GM21381 (cell line): Measurements from ENCODE around the gene ITGAE.
A peak's percentile ranks its signal among the peaks of the same experiment; 100 is the strongest.
"Not testable (repeated sequence)": the region's sequence is repeated elsewhere in the genome, so short reads cannot be mapped to it uniquely, and the experiment has no call there.

Experiments used
- ATAC-seq: cut with Tn5 transposase; IDR thresholded peaks from one replicate; pipeline ENCODE4 v1.9.1; 2021; ENCODE audit warnings: mild to moderate bottlenecking, moderate library complexity; ENCODE audit not compliant: unreplicated experiment

The ITGAE gene

DNA sequence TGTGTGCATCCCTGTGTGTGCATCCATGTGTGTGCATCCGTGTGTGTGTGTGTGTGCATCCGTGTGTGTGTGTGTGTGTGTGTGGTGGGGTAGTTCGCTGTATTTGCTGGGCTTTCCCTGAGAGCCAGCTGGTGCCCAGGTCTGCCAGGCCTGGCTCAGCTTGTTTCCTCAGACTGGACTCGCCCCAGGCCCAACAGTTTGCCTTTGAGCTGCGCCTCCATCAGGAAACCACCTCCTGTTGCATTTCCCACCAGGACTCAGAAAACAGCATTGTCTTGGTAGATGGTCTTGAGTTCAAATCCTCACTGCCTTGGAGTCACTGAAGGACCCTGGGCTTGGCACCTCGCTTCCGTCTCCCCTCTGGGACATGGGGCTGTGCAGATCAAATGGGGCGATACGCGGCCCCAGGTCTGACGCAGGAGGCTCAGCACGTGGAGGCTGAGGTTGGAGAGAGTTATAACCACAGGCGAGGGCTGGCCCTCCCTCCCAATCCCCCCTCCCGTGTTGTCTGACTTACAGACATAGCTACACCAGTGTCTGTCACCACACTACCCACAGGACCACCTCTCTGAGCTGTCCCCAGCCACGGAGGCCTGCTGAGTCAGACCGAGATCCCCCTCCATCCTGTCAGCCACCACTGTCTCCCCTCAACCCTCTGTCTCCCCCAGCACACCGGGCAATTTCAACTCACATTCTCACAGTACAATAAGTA is 4.7 kb downstream of the ITGAE start:
- peak; percentile 71 for ATAC-seq

DNA sequence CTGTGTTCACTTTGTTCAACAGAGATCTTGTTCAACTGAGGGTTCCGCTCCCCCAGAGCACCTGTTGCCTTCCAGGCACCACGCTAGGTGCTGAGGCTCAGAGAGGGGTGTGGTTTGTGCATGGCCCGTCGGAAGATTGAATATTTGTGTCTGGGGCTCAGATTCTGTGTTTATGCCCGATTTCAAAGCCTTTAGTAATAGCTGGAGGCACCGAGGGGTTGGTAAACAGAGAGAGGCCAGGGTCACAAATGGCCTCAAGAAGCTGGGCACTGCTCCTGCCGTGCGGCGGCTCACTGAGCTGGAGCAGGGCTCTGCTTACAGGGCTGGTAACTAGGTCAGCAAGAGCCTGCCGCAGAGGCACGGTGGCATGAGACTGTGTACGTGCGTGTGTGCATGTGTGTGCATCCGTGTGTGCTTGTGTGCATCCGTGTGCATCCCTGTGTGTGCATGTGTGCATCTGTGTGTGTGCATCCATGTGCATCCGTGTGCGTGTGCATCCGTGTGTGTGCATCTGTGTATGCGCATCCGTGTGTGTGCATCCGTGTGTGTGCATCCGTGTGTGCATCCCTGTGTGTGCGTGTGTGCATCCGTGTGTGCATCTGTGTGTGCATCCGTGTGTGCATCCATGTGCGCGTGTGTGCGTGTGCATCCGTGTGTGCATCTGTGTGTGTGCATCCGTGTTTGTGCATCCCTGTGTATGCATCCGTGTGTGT is 5.4 kb downstream of the ITGAE start:
- ATAC-seq = no peak

DNA sequence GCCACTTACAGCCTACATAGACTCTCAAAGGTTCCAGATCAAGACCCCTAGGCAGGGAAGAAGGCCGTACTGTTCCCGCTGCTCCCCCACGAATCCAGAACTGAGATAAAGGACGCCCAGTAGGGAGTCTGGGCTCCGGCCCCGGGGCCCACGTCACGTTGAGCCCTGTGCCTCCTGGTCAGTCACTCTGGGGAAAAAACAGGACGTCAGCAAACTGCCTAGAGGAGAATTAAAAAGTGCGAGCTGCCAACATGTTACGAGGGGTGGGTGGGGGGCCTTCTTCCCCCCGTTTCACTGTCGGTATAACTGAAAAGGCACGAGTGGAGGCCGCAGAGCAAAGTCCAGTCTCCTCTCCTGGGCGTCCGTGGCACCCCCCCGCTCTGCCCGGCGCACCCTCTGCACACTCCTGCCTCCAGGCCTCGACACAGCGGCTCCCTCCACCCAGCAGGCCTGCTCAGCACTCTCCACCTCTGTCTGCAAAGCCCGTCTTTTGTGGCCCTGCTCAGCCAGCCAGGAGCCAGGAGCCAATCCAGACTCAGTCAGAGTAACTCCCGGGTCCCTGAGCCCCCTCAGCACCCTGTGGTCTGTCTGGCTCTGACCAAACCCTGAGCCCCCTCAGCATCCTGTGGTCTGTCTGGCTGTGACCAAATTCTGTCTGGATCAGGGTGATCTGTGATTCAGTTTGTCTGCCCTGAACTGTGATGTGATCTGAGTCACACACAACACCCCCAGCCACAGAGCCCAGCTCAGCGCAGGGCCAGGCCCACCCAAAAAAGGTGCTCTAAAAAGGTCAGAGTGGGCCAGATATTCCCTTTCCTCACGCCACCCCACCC is 6.2 kb downstream of the ITGAE start:
- ATAC-seq = no peak

- not testable (repeated sequence) for ATAC-seq
Observed at GRCh38 chr17:3794152-3794551, 6.8 kb downstream of the ITGAE start.

DNA sequence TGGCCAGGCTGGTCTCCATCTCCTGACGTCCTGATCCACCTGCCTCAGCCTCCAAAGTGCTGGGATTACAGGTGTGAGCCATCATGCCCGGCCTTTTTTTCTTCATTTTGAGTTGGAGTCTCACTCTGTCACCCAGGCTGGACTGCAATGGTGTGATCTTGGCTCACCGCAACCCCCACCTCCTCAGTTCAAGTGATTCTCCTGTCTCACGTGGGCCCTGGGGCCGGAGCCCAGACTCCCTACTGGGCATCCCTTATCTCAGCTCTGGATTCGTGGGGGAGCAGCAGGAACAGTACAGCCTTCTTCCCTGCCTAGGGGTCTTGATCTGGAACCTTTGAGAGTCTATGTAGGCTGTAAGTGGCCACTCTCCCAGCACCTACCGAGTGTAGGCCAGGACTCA is 7.7 kb downstream of the ITGAE start:
- ATAC-seq = not testable (repeated sequence)

- ATAC-seq = no peak
Observed at GRCh38 chr17:3792481-3792880, 8.5 kb downstream of the ITGAE start.

- ATAC-seq = no peak
Observed at GRCh38 chr17:3788200-3788599, 12.8 kb downstream of the ITGAE start.

GRCh38 chr17:3785323-3785722 is 15.7 kb downstream of the ITGAE start:
- ATAC-seq = not testable (repeated sequence)

DNA sequence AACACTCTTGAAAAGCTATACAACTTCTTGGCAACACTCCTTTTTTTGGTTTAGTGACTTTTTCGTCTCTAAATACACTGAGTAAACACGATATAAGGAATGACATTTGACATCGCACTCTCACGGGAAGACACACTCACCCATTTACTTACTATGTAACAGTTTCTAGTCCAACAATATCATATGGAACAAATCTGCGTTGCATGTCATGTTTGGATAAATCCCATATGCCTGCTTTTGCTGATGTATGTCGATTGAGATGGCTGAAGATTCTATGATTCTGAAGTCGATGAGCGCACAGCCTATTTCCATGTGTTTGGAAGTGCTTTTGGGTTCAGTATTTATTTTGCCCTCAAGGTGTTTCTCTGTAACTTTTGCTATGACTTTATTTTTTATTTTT is 18.2 kb downstream of the ITGAE start:
- no peak for ATAC-seq

- ATAC-seq = no peak
Observed at GRCh38 chr17:3780986-3781385, 20.0 kb downstream of the ITGAE start.

DNA sequence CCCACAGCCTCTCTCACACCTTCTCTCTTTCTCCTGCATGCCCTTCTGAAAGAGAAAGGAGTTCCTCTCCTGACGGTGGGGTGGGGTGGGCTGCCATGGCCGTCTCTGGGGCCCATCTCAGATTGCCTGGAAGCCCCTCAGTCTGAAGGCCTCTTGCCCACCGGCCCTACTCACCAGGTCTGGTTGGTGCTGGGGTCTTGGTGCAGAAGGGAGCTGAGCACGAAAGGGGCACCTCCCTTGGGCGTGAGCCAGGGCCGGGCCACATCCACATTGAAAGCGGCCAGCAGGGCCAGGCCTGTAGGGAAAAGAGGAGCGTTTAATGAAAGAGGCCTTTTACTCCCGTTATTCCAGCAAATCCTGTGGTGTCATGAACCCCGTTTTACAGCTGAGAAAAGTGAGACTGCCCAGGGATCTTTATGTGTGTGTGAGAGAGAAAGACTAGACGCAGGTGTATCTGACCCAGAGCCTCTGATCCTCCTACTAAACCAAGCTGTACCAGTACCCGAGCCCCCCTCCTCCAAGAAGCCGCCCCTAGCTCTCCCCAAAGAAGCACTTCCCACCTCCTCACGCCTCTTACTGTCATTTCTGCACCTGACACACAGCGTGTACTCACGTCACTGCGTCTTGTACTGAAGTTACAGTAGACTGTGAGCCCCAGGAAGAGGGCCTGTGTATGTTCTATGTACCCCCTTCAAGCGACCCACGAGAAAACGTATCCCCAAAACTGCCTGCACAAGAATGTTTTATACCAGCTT is 23.4 kb downstream of the ITGAE start:
- ATAC-seq = no peak

- no peak for ATAC-seq
Observed at GRCh38 chr17:3773966-3774365, 27.0 kb downstream of the ITGAE start.

- no peak for ATAC-seq
Observed at GRCh38 chr17:3773511-3773910, 27.5 kb downstream of the ITGAE start.

- ATAC-seq = no peak
Observed at GRCh38 chr17:3772764-3773163, 28.2 kb downstream of the ITGAE start.

GRCh38 chr17:3771140-3771539 is 29.8 kb downstream of the ITGAE start:
- ATAC-seq = no peak

DNA sequence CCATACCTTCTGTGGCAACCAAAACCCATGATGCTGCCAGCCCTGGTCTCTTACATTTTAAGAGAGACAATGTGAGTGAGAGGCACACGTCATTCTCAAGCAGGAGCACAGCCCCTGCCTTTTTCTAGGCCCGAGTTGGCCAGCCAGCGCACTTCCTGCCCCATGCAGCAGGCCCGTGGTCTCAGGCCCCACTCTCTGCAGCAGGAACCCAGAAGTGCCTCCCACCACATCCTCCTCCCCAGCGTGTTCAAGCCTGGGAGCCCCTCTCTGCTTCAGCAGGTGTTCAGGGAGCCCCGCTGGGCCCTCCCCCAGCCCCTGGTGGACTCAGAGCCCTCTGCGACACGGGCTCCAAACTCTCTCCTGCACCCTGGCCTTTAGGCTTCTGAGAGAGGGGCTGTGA is 30.5 kb downstream of the ITGAE start:
- ATAC-seq = no peak

GRCh38 chr17:3768769-3769168 is 32.2 kb downstream of the ITGAE start:
- no peak for ATAC-seq

GRCh38 chr17:3768341-3768740 is 32.6 kb downstream of the ITGAE start:
- no peak for ATAC-seq

GRCh38 chr17:3766779-3767178 is 34.2 kb downstream of the ITGAE start:
- no peak for ATAC-seq

DNA sequence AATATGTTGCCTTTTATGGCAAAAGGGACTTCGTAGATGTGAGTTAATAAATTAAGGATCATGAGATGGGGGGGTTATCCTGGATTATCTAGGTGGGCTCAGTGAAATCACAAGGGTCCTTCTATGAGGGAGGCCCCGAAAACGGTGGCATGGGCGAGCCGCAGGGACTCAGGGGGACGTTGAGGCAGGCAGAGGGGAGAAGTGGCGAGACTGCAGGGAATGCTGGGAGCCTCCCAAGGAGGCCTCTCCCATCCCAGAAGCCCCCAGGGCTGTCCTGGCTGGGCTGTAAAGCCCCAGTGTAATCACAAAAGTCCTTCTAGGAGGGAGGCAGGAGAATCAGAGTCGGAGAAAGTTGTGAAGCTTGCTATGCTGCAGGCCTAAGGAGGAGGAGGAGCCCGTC is 35.0 kb downstream of the ITGAE start:
- ATAC-seq = no peak

- ATAC-seq = no peak
Observed at GRCh38 chr17:3763777-3764170, 37.2 kb downstream of the ITGAE start.
